WTC11 (cell line): ENCODE results near the gene MIA3.

ENCODE experiments used
- CTCF ChIP-seq: fragments of 200-600 bp; IDR thresholded peaks from 2 replicates; pipeline ENCODE4 v1.8.0; 2022; ENCODE audit warnings: antibody characterized with exemption
- ESRRA ChIP-seq: sonication (generic); formaldehyde crosslinking; IDR thresholded peaks from 2 replicates; pipeline ENCODE4 v1.8.1; 2022; ENCODE audit warnings: mild to moderate bottlenecking, missing genetic modification reagents, borderline replicate concordance
- MYBL2 ChIP-seq: sonication (generic); formaldehyde crosslinking; IDR thresholded peaks from 2 replicates; pipeline ENCODE4 v1.8.1; 2023; ENCODE audit warnings: mild to moderate bottlenecking, moderate library complexity, missing genetic modification reagents
- NFE2L1 ChIP-seq: sonication (generic); formaldehyde crosslinking; IDR thresholded peaks from 2 replicates; pipeline ENCODE4 v1.8.1; 2023; ENCODE audit warnings: missing genetic modification reagents
- NFYB ChIP-seq: sonication (generic); formaldehyde crosslinking; conservative IDR thresholded peaks from 2 replicates; pipeline ENCODE4 v1.8.0; 2022; ENCODE audit warnings: low read depth, missing genetic modification reagents
- TF ChIP-seq, protein P1 (sequence below): sonication (generic); formaldehyde crosslinking; IDR thresholded peaks from 2 replicates; pipeline ENCODE4 v1.8.1; 2023; ENCODE audit warnings: mild to moderate bottlenecking, missing genetic modification reagents
- TF ChIP-seq, protein P2 (sequence below): sonication (generic); formaldehyde crosslinking; conservative IDR thresholded peaks from 2 replicates; pipeline ENCODE4 v1.8.1; 2023; ENCODE audit warnings: mild to moderate bottlenecking, low read depth, missing genetic modification reagents, moderate library complexity
- TF ChIP-seq, protein P3 (sequence below): sonication (generic); formaldehyde crosslinking; IDR thresholded peaks from 2 replicates; pipeline ENCODE4 v1.8.1; 2022; ENCODE audit warnings: missing genetic modification reagents, borderline replicate concordance

- TF ChIP-seq NFYB (CRISPR knock-in tag), result no peak
- no peak for TF ChIP-seq CTCF
- no peak for TF ChIP-seq ESRRA (CRISPR knock-in tag)
- 0 out of 2 replicates have a peak, but pooled peaks have one; percentile 55 for TF ChIP-seq MYBL2 (CRISPR knock-in tag)
- TF ChIP-seq, protein P1, sequence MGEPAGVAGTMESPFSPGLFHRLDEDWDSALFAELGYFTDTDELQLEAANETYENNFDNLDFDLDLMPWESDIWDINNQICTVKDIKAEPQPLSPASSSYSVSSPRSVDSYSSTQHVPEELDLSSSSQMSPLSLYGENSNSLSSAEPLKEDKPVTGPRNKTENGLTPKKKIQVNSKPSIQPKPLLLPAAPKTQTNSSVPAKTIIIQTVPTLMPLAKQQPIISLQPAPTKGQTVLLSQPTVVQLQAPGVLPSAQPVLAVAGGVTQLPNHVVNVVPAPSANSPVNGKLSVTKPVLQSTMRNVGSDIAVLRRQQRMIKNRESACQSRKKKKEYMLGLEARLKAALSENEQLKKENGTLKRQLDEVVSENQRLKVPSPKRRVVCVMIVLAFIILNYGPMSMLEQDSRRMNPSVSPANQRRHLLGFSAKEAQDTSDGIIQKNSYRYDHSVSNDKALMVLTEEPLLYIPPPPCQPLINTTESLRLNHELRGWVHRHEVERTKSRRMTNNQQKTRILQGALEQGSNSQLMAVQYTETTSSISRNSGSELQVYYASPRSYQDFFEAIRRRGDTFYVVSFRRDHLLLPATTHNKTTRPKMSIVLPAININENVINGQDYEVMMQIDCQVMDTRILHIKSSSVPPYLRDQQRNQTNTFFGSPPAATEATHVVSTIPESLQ (CRISPR knock-in tag), result no peak
- TF ChIP-seq, protein P2, sequence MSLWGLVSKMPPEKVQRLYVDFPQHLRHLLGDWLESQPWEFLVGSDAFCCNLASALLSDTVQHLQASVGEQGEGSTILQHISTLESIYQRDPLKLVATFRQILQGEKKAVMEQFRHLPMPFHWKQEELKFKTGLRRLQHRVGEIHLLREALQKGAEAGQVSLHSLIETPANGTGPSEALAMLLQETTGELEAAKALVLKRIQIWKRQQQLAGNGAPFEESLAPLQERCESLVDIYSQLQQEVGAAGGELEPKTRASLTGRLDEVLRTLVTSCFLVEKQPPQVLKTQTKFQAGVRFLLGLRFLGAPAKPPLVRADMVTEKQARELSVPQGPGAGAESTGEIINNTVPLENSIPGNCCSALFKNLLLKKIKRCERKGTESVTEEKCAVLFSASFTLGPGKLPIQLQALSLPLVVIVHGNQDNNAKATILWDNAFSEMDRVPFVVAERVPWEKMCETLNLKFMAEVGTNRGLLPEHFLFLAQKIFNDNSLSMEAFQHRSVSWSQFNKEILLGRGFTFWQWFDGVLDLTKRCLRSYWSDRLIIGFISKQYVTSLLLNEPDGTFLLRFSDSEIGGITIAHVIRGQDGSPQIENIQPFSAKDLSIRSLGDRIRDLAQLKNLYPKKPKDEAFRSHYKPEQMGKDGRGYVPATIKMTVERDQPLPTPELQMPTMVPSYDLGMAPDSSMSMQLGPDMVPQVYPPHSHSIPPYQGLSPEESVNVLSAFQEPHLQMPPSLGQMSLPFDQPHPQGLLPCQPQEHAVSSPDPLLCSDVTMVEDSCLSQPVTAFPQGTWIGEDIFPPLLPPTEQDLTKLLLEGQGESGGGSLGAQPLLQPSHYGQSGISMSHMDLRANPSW, result no peak
- no peak for TF ChIP-seq NFE2L1 (CRISPR knock-in tag)
- TF ChIP-seq, protein P3, sequence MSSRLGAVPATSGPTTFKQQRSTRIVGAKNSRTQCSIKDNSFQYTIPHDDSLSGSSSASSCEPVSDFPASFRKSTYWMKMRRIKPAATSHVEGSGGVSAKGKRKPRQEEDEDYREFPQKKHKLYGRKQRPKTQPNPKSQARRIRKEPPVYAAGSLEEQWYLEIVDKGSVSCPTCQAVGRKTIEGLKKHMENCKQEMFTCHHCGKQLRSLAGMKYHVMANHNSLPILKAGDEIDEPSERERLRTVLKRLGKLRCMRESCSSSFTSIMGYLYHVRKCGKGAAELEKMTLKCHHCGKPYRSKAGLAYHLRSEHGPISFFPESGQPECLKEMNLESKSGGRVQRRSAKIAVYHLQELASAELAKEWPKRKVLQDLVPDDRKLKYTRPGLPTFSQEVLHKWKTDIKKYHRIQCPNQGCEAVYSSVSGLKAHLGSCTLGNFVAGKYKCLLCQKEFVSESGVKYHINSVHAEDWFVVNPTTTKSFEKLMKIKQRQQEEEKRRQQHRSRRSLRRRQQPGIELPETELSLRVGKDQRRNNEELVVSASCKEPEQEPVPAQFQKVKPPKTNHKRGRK (CRISPR knock-in tag), result no peak
These were observed 28.2 kb upstream of the MIA3 start, which contains the start of gene TAF1A for GRCh38 chr1:222589462-222590302.
